GM12891 (cell line): ENCODE measurements around the gene OR12D1. TPM values are rescaled to one million over a fixed set of nuclear protein-coding genes. Genes with fewer than 3 reads are reported as not detected.

Source experiments
- DNase-seq: peaks from one replicate; pipeline ENCODE4 v3.0.0; 2011; ENCODE audit warnings: low spot score; ENCODE audit not compliant: insufficient read length
- FAIRE-seq: peaks from 2 replicates; lab custom pipeline; 2011; peaks lifted over from hg19 to GRCh38; lab: Jason Lieb, UNC
- PAX5 ChIP-seq: IDR thresholded peaks from 2 replicates; pipeline ENCODE4 v1.6.1; 2011; ENCODE audit warnings: low read length, moderate library complexity, mild to moderate bottlenecking; ENCODE audit not compliant: insufficient read depth, severe bottlenecking
- POLR2A ChIP-seq: IDR thresholded peaks from 2 replicates; pipeline ENCODE4 v1.6.1; 2011; ENCODE audit warnings: low read depth, low read length, control low read depth
- POLR2AphosphoS5 ChIP-seq: IDR thresholded peaks from 2 replicates; pipeline ENCODE4 v1.6.1; 2011; ENCODE audit warnings: low read depth, low read length, control low read depth
- POU2F2 ChIP-seq: IDR thresholded peaks from 2 replicates; pipeline ENCODE4 v1.6.1; 2011; ENCODE audit warnings: low read depth, mild to moderate bottlenecking, control low read depth, low read length, moderate library complexity
- SPI1 ChIP-seq: IDR thresholded peaks from 2 replicates; pipeline ENCODE4 v1.6.1; 2011; ENCODE audit warnings: low read depth, low read length, control low read depth
- TAF1 ChIP-seq: IDR thresholded peaks from 2 replicates; pipeline ENCODE4 v1.6.1; 2011; ENCODE audit warnings: low read depth, low read length, control low read depth
- polyA plus RNA-seq: library from polyadenylated mRNA; unstranded; fragments of >200 nt; gene quantifications from one replicate; pipeline ENCODE4 v1.2.1, GENCODE V29; 2012; ENCODE audit warnings: low read depth, missing spikeins, inconsistent platforms; ENCODE audit not compliant: missing spikeins

Gene OR12D1
- not detected for polyA plus RNA-seq

- DNase-seq: no peak
- TF ChIP-seq TAF1: no peak
- no peak for TF ChIP-seq PAX5
- no peak for TF ChIP-seq POLR2A
- no peak for TF ChIP-seq POU2F2
- no peak for TF ChIP-seq SPI1
- TF ChIP-seq POLR2AphosphoS5: no peak
Measured at GRCh38 chr6:29414588-29414987, at the start of gene OR12D1. Gene OR12D1, plus strand, starts transcription at chr6:29414928.

DNA sequence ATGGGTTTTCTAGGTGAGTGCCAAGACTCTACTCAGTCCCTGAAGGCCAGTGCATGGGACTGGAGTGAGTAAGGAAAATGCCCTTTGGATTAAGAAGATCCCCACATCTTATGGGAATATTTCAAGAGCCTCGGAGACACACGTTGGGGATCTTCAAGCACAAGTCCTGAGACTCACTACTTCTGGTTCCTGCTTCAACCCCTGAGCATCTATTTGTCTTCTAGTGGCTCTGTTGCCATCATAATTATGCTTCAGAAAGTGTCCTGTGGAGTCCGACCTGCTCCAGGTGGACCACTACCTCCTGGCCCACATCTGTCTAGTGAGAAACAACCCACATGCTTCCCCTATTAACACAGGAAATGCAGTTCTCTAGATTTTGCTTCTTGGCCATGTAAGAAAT is 46.0 kb upstream of the OR12D1 start, which contains the start of gene OR5V1:
Gene OR5V1 (minus strand): TSS at position 101 of the 400 bp plus-strand sequence. CDS start 12,670 bp downstream, outside the sequence.
- TF ChIP-seq SPI1 (no peak), PAX5 (no peak), POU2F2 (no peak), POLR2A (no peak), TAF1 (no peak), POLR2AphosphoS5 (no peak)
- no peak for FAIRE-seq
- no peak for DNase-seq

More at GRCh38 chr6:29414588-29414987, at the start of gene OR12D1:
- FAIRE-seq: no peak

GRCh38 chr6:29375191-29375590 is 39.5 kb upstream of the OR12D1 start, which contains the start of gene OR12D3:
Gene OR12D3, minus strand, starts transcription at chr6:29375291. Its CDS starts 4 bp downstream, at chr6:29375287.
- TF ChIP-seq PAX5 (no peak), POLR2AphosphoS5 (no peak), TAF1 (no peak), POU2F2 (no peak)
- DNase-seq: no peak
- no peak for FAIRE-seq

- TF ChIP-seq POLR2A (no peak), TAF1 (no peak), SPI1 (no peak), POLR2AphosphoS5 (no peak), POU2F2 (no peak), PAX5 (no peak)
- no peak for FAIRE-seq
- DNase-seq: no peak
Measured at GRCh38 chr6:29376003-29376402, 38.7 kb upstream of the OR12D1 start.

- FAIRE-seq: no peak
- TF ChIP-seq POU2F2 (no peak), SPI1 (no peak), POLR2A (no peak), TAF1 (no peak), PAX5 (no peak), POLR2AphosphoS5 (no peak)
Measured at GRCh38 chr6:29388533-29388932, 26.2 kb upstream of the OR12D1 start.

DNA sequence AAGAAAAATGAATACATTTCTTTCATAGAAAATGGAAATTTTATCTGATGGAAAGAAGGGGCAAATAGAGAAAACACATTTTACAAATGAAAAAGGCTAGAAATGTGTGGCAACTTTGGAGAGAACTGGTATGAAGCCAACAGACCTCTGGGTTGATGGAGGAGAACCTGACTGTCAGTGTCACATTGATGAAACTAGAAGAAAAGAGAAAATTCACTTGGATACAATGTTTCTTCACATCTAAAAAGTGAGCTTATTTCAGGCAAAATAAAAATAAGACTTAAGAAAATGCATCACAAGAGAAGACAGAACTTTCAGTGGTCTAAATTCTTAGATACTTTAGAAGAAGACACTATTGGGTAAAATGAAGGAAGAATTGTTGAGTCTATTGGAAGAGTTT is 19.4 kb upstream of the OR12D1 start, which contains the start of gene OR12D2:
Gene OR12D2 (plus strand): TSS at position 301 of the 400 bp plus-strand sequence. CDS start 1,069 bp downstream, outside the sequence.
- DNase-seq (no peak), FAIRE-seq (no peak)
- TF ChIP-seq POLR2A: no peak
- no peak for TF ChIP-seq SPI1
- TF ChIP-seq POU2F2: no peak
- TF ChIP-seq POLR2AphosphoS5: no peak

More at GRCh38 chr6:29388533-29388932, 26.2 kb upstream of the OR12D1 start:
- DNase-seq: no peak

DNA sequence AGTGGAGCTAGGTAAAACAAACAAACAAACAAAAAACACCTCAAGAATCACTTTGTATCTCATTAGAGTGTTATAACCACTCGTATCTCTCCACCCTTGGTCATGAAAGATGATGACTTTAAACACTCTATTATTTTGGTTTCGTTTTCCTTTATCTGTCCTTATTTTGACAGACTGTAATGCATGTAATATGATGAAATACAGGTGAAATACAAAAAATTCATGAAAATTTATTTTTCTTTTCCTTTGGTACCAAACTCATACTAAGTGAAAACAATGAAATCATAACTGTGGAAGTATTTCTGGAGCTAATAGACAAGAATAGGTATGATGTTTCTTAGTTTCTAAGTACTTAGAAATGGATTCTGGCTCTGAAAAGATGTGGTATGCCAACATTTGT is 15.2 kb upstream of the OR12D1 start:
- DNase-seq (no peak), FAIRE-seq (no peak)
- no peak for TF ChIP-seq POLR2AphosphoS5
- TF ChIP-seq POU2F2: no peak
- TF ChIP-seq SPI1: no peak
- TF ChIP-seq POLR2A: no peak
- no peak for TF ChIP-seq TAF1
- TF ChIP-seq PAX5: no peak

- no peak for DNase-seq
- TF ChIP-seq POU2F2 (no peak), TAF1 (no peak), SPI1 (no peak), PAX5 (no peak), POLR2AphosphoS5 (no peak), POLR2A (no peak)
- FAIRE-seq: no peak
Measured at GRCh38 chr6:29403801-29404200, 10.9 kb upstream of the OR12D1 start.

DNA sequence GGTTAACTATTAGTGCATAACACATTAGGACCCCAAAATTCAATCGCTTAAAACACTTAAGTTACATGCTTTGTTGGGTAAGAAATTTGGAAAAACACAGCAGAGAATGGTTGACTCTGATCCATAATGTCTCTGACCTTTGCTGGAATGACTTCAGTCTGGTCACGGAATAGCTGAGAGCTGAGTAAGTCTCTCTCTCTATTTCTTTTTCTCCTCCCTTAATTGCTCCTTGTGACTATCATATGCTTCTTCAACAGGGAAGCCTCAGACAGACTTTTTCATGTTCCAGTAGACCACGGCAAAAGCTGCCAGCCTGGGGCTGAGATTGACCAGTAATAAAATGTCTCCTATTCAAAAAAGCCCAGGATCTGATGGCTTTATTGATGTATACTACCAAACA is 4.8 kb downstream of the OR12D1 start:
- TF ChIP-seq SPI1 (no peak), POLR2A (no peak), TAF1 (no peak), PAX5 (no peak), POLR2AphosphoS5 (no peak), POU2F2 (no peak)
- FAIRE-seq: no peak
- no peak for DNase-seq

DNA sequence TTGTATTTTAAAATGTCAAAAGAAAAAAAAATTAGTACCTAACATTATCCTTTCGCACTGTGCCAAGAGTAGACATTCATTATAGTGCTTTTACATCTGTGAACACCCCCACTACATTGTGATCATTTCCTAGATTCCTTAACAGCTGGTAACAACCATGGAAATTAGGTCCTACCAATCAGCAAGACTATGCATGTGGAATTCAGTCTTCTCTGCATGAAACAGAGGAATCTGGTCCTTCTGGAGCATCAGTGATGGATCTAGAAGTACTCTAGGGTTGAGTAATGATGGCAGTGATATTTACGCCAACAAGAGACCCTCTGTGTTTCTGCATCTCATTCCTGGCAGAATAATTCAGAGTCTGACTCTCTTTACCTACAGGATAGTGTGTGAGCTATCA is 9.4 kb downstream of the OR12D1 start:
- TF ChIP-seq POU2F2: no peak
- TF ChIP-seq POLR2A: no peak
- no peak for TF ChIP-seq PAX5
- no peak for TF ChIP-seq TAF1
- TF ChIP-seq SPI1: no peak
- TF ChIP-seq POLR2AphosphoS5: no peak
- FAIRE-seq (no peak), DNase-seq (no peak)
